Testis (tissue), 2 donors: ENCODE results near the gene BSPRY.

Experiments used
- POLR2A ChIP-seq: fragments of 450-650 bp; IDR thresholded peaks from one replicate; pipeline ENCODE4 v1.6.1; 2017; ENCODE audit warnings: antibody characterized with exemption, mild to moderate bottlenecking, moderate library complexity
- TF ChIP-seq, protein P1 (sequence below), 3 experiments: fragments of 450-650 bp in 2 of 3; fragments of 200-600 bp in 1 of 3; sonication (generic) in 1 of 3; IDR thresholded peaks; one replicate each; pipeline ENCODE4 v1.5.1; 2016 to 2019; ENCODE audit warnings: antibody characterized with exemption in 3 of 3, mild to moderate bottlenecking in 2 of 3, moderate library complexity in 1 of 3

DNA sequence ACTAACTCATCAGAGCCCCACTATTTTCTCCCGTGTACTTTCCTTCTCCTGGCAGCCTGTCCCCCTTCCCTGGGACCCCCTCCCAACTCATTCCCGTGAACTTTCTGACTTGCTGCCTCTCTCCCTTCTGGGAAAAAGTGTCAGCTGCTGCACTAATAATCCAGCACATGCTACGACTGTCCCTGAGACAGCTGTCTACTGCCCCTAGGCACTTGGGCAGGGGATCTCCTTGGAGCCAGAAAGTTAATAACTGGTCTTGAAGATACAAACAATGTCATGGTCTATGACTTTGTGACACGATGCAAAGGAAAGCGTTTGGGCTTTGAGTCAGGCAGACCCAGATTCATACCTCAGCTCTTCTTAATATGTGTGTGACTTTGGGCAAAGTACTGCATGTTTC is 36.1 kb upstream of the BSPRY start:
- TF ChIP-seq POLR2A: no peak
- TF ChIP-seq, protein P1, sequence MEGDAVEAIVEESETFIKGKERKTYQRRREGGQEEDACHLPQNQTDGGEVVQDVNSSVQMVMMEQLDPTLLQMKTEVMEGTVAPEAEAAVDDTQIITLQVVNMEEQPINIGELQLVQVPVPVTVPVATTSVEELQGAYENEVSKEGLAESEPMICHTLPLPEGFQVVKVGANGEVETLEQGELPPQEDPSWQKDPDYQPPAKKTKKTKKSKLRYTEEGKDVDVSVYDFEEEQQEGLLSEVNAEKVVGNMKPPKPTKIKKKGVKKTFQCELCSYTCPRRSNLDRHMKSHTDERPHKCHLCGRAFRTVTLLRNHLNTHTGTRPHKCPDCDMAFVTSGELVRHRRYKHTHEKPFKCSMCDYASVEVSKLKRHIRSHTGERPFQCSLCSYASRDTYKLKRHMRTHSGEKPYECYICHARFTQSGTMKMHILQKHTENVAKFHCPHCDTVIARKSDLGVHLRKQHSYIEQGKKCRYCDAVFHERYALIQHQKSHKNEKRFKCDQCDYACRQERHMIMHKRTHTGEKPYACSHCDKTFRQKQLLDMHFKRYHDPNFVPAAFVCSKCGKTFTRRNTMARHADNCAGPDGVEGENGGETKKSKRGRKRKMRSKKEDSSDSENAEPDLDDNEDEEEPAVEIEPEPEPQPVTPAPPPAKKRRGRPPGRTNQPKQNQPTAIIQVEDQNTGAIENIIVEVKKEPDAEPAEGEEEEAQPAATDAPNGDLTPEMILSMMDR (IDR thresholded peaks at IDR 0.05): no peak
